ENCODE results near the gene ASXL1.

- TF ChIP-seq FOXP2 (optimal IDR thresholded peaks at IDR 0.05; ENCODE audit: borderline replicate concordance, extremely low read depth, extremely low read length, insufficient read depth) (no peak), POLR2AphosphoS5 (IDR thresholded peaks at IDR 0.05; ENCODE audit: low read depth, low read length) (no peak)
Measured at GRCh38 chr20:32441638-32442037, 83.5 kb downstream of the ASXL1 start.

Measured in PFSK-1 (cell line).